Nephron progenitor cell (in vitro differentiated cells): Measurements from ENCODE around the gene NOS2.

Experiments
- DNase-seq: peaks from one replicate; pipeline ENCODE4 v3.0.0; 2021
- H3K27ac Mint-ChIP-seq: 2 replicates; pipeline ENCODE4 v1.8.0; 2021; ENCODE audit warnings: mild to moderate bottlenecking, moderate library complexity, mixed read lengths
- H3K27me3 Mint-ChIP-seq: 2 replicates; pipeline ENCODE4 v1.8.0; 2021; ENCODE audit warnings: mild to moderate bottlenecking, low read depth, mixed read lengths; ENCODE audit not compliant: poor library complexity
- H3K36me3 Mint-ChIP-seq: 2 replicates; pipeline ENCODE4 v1.8.0; 2021; ENCODE audit warnings: low read depth, mixed read lengths
- H3K4me1 Mint-ChIP-seq: 2 replicates; pipeline ENCODE4 v1.8.0; 2021; ENCODE audit warnings: mixed read lengths
- H3K4me3 Mint-ChIP-seq: 2 replicates; pipeline ENCODE4 v1.8.0; 2021; ENCODE audit warnings: mild to moderate bottlenecking, moderate library complexity, mixed read lengths
- H3K9me3 Mint-ChIP-seq: 2 replicates; pipeline ENCODE4 v1.8.0; 2021; ENCODE audit warnings: mild to moderate bottlenecking, moderate library complexity, mixed read lengths
- TF ChIP-seq, protein P1 (sequence below): fragments of 200-600 bp; sonication (generic); IDR thresholded peaks from 2 replicates; pipeline ENCODE4 v1.5.0; 2021; ENCODE audit warnings: antibody characterized with exemption

NOS2 gene

GRCh38 chr17:27721797-27722196 lies 78.5 kb downstream of the NOS2 start:
- no peak for DNase-seq
- Mint-ChIP-seq H3K4me1 (no peaks in the 10 kb centered on the region), H3K27ac (no peak overlapping the region), H3K9me3 (peaks cover 3% of the 10 kb centered on the region), H3K4me3 (no peak overlapping the region), H3K27me3 (peaks cover 4% of the 10 kb centered on the region), H3K36me3 (no peaks in the 10 kb centered on the region)
- TF ChIP-seq, protein P1, sequence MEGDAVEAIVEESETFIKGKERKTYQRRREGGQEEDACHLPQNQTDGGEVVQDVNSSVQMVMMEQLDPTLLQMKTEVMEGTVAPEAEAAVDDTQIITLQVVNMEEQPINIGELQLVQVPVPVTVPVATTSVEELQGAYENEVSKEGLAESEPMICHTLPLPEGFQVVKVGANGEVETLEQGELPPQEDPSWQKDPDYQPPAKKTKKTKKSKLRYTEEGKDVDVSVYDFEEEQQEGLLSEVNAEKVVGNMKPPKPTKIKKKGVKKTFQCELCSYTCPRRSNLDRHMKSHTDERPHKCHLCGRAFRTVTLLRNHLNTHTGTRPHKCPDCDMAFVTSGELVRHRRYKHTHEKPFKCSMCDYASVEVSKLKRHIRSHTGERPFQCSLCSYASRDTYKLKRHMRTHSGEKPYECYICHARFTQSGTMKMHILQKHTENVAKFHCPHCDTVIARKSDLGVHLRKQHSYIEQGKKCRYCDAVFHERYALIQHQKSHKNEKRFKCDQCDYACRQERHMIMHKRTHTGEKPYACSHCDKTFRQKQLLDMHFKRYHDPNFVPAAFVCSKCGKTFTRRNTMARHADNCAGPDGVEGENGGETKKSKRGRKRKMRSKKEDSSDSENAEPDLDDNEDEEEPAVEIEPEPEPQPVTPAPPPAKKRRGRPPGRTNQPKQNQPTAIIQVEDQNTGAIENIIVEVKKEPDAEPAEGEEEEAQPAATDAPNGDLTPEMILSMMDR = no peak
